Peyer's patch (tissue), 4 donors: Measurements from ENCODE around the gene IFITM2. TPM values are rescaled to one million over a fixed set of nuclear protein-coding genes. Genes with fewer than 3 reads are reported as not detected.
A peak's percentile ranks its signal among the peaks of the same experiment; 100 is the strongest.
"Not testable (repeated sequence)": the region's sequence is repeated elsewhere in the genome, so short reads cannot be mapped to it uniquely, and the experiment has no call there.

Source experiments
- DNase-seq, 3 donors: peaks; one replicate each; pipeline ENCODE4 v3.0.0-alpha.2; 2017 to 2019
- H3K27ac ChIP-seq, 4 donors: fragments of 200-600 bp; sonication (generic); one replicate each; pipeline ENCODE4 v1.5.1; 2016 to 2019
- H3K27me3 ChIP-seq, 2 donors: fragments of 200-600 bp; sonication (generic); one replicate each; pipeline ENCODE4 v1.5.1; 2019
- H3K36me3 ChIP-seq, 3 donors: fragments of 200-600 bp; sonication (generic); one replicate each; pipeline ENCODE4 v1.5.1; 2016 to 2019
- H3K4me1 ChIP-seq, 4 donors: fragments of 200-600 bp; sonication (generic); one replicate each; pipeline ENCODE4 v1.5.1; 2016 to 2019
- H3K4me3 ChIP-seq, 4 donors: fragments of 200-600 bp; sonication (generic); 1 replicate in 3 of 4; 2 replicates in 1 of 4; pipeline ENCODE4 v1.5.1; 2016 to 2019; ENCODE audit warnings: mild to moderate bottlenecking in 1 of 4
- H3K9me3 ChIP-seq, 4 donors: fragments of 200-600 bp; sonication (generic); one replicate each; pipeline ENCODE4 v1.5.1; 2016 to 2019; ENCODE audit warnings: mild to moderate bottlenecking in 1 of 4
- CTCF ChIP-seq, 6 experiments: fragments of 450-650 bp in 4 of 6; fragments of 200-600 bp in 2 of 6; sonication (generic) in 1 of 6; IDR thresholded peaks; one replicate each; pipeline ENCODE4 v1.5.1; 2017 to 2019; ENCODE audit warnings: antibody characterized with exemption in 6 of 6, mild to moderate bottlenecking in 3 of 6, moderate library complexity in 1 of 6
- POLR2A ChIP-seq, 2 donors: fragments of 450-650 bp; IDR thresholded peaks; one replicate each; pipeline ENCODE4 v1.5.1; 2017; ENCODE audit warnings: antibody characterized with exemption in 2 of 2, mild to moderate bottlenecking in 2 of 2, moderate library complexity in 2 of 2
- total RNA-seq, 4 donors: library from RNA; depleted of rRNA; stranded (reverse); fragments of >200 nt; gene quantifications; one replicate each; pipeline ENCODE4 v1.1.0, GENCODE V29; 2016

The IFITM2 gene
- total RNA-seq, 4 donors from 2014 or later, result 15.6 to 98.2 (median 46.0) TPM

DNA sequence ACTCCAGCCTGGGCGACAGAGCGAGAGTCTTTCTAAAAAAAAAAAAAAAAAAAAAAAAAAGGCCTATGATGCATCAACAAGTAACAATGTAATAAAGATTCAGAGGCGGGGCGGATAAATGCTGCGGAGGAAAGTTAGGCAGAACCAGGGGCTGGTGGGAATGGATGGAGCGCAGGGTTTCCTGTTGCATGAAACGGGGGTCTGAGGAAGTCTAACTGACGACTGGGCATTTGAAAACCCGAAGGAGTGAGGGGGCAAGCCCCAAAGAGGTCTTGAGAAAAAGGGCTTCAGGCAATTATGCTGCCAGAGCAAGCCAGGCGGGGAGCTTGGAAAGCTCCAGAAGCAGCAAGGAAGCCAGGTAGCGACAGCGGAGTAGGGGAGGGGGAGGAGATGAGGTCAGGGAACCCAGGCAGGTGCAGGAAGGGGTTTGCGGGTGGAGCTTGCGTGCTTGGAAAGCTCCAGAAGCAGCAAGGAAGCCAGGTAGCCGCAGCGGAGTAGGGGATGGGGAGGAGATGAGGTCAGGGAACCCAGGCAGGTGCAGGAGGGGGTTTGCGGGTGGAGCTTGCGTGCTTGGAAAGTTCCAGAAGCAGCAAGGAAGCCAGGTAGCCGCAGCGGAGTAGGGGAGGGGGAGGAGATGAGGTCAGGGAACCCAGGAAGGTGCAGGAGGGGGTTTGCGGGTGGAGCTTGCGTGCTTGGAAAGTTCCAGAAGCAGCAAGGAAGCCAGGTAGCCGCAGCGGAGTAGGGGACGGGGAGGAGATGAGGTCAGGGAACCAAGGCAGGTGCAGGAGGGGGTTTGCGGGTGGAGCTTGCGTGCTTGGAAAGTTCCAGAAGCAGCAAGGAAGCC lies 20.4 kb upstream of the IFITM2 start:
- H3K9me3 ChIP-seq, H3K27me3 ChIP-seq: not testable (repeated sequence)
- Histone ChIP-seq H3K4me3 (peak overlapping the region; percentile 62 to 87 (median 70)), H3K4me1 (peaks cover 0 to 27% (median 5%) of the 10 kb centered on the region in 4 donors), H3K36me3 (peaks cover 0 to 14% (median 0%) of the 10 kb centered on the region in 3 donors), H3K27ac (peak overlapping the region; percentile 88 to 96 (median 92))
- peak in 1 of 2 donors; percentile 7 for TF ChIP-seq POLR2A (IDR thresholded peaks at IDR 0.05)
- peak; percentile 68 to 91 (median 78) for DNase-seq

DNA sequence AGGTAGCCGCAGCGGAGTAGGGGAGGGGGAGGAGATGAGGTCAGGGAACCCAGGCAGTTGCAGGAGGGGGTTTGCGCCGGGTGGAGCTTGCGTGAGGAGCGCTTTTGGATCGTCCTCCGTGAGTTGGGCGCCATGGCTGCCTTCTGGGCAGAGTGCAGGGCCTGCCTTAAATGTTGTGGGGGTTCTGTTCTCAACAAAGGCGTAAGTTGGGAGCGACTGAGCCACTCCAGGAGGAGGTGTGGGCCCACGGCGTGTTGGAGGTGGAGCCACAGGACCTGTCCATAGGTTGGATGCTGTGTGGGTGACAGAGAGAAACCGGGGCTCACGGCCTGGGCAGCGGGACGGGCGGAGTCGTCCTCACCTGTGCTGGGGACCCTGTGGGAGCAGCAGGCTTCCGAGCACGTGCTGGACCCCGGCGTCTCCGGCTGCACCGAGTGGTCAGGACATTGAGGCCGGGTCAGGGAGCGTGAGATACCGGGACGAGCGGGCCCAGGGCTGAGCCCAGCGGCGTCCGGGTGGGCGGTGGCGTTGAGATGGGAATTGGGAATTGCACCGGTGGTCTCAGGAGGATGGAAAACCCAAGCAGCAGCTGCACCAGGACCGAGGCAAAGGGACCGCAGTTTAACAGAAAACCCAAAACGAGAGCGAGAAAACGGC lies 19.7 kb upstream of the IFITM2 start:
- Histone ChIP-seq H3K4me1 (peaks cover 0 to 20% (median 4%) of the 10 kb centered on the region in 4 donors), H3K4me3 (peak overlapping the region; percentile 62 to 87 (median 70)), H3K36me3 (peaks cover 0 to 8% (median 0%) of the 10 kb centered on the region in 3 donors), H3K27me3 (no peaks in the 10 kb centered on the region), H3K27ac (peak overlapping the region; percentile 88 to 96 (median 92)), H3K9me3 (no peaks in the 10 kb centered on the region)
- TF ChIP-seq POLR2A (IDR thresholded peaks at IDR 0.05) (peak; percentile 72 to 76), CTCF (IDR thresholded peaks at IDR 0.05) (no peak)
- DNase-seq, result peak; percentile 53 to 86 (median 84)

- Histone ChIP-seq H3K4me3 (peak within 1 kb of the TSS; percentile 62 to 87 (median 70)), H3K36me3 (peaks cover 0 to 16% (median 0%) of the 10 kb centered on the region in 3 donors), H3K4me1 (peaks cover 0 to 20% (median 4%) of the 10 kb centered on the region in 4 donors), H3K9me3 (no peaks in the 10 kb centered on the region), H3K27ac (peak within 1 kb of the TSS; percentile 88 to 96 (median 92)), H3K27me3 (no peaks in the 10 kb centered on the region)
- peak; percentile 76 to 93 (median 90) for DNase-seq
- TF ChIP-seq POLR2A (IDR thresholded peaks at IDR 0.05) (peak; percentile 38 to 48), CTCF (IDR thresholded peaks at IDR 0.05) (no peak)
These were observed 18.9 kb upstream of the IFITM2 start, which contains the start of gene PGGHG for GRCh38 chr11:288478-289397. Gene PGGHG (plus strand): TSS chr11:289126. CDS start chr11:289817, 691 bp downstream.

DNA sequence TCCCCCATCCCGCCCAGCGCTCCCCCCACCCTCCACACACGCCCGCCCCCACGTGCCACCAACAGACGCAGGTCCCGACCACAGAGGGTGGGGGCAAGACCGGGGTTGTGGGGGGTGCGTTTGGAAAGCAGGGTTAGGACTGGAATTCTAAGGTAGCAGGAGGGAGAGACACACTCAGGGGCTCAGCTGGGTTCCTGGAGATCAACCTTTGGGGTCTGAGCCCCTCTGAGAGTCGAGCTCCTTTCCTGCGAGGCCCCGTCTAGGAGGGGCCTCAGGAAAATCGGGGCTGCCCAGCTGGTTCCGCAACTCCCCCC lies 18.3 kb upstream of the IFITM2 start:
- peak in 1 of 3 donors; percentile 55 for DNase-seq
- peak overlapping the region; percentile 88 to 96 (median 92) for H3K27ac ChIP-seq

More for the DNA sequence above, 18.3 kb upstream of the IFITM2 start:
- Histone ChIP-seq H3K4me1 (peaks cover 0 to 20% (median 4%) of the 10 kb centered on the region in 4 donors), H3K9me3 (no peaks in the 10 kb centered on the region), H3K27me3 (no peaks in the 10 kb centered on the region), H3K4me3 (peak overlapping the region; percentile 62 to 87 (median 70)), H3K36me3 (peaks cover 0 to 18% (median 0%) of the 10 kb centered on the region in 3 donors)
- TF ChIP-seq CTCF (IDR thresholded peaks at IDR 0.05) (no peak), POLR2A (IDR thresholded peaks at IDR 0.05) (no peak)
